PFSK-1 (cell line): ENCODE results near the gene HTT.

Experiments used
- POLR2AphosphoS5 ChIP-seq: IDR thresholded peaks from 2 replicates; pipeline ENCODE4 v1.6.1; 2012; ENCODE audit warnings: low read depth, mild to moderate bottlenecking, control low read depth, low read length, moderate library complexity
- SIN3A ChIP-seq: IDR thresholded peaks from 2 replicates; pipeline ENCODE4 v1.6.1; 2012; ENCODE audit warnings: mild to moderate bottlenecking, low read length, moderate library complexity, borderline replicate concordance; ENCODE audit not compliant: insufficient read depth
- TAF1 ChIP-seq: IDR thresholded peaks from 2 replicates; pipeline ENCODE4 v1.6.1; 2012; ENCODE audit warnings: low read length, control low read depth, borderline replicate concordance; ENCODE audit not compliant: insufficient read depth
- TF ChIP-seq, protein P1 (sequence below), 2 experiments: IDR thresholded peaks; 2 replicates each; pipeline versions ENCODE4 v1.6.1 to v1.8.0; 2011 to 2012; ENCODE audit warnings: low read depth in 2 of 2, low read length in 2 of 2, control low read depth in 1 of 2, inconsistent platforms in 1 of 2, mild to moderate bottlenecking in 1 of 2, moderate library complexity in 1 of 2; ENCODE audit not compliant: insufficient read depth in 1 of 2

DNA sequence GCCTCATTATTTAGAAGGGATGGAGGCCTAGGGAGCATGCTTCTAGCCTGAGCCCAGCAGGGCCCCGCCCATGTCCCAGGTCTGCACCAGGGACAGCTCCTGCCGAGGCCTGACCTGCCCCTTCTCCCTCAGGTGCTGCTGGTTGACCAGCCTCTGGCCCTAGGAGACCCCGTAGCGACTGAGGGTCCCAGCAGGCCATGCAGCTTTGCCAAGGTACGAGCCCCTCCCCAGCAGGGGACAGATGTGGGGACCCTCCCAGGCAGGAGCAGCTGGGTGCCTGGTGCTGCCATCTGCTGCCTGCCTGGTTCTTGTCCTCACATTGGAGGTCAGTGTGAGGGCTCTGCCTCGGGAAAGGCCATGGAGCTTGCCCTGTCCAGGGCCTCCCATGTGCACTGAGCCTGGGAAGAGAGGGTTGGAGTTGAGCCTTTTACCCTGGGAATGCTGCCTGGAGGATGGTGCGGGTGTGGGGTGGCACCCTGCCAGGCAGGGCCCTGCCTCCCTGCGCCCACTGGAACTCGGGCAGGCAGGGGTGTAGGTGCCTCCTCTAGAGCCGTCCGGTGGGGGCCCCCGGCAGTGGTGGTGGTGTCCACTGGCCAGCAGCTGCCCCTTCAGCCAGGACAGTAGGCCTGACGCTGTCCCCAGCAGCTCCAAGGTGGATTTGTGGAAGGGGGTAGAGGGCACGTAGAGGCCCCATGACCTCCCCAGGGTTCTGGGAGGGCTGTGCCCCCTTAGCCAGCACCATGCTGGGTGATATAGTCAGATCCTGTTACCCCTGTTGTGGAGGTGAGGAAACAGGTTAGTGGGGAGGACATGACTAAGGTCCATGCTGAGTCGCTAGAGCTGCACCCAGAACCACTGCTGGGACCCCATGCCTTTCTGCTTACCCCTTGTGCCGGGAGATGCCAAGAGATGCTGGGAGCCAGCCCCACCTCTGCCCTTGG, 172.2 kb downstream of the HTT start:
- TF ChIP-seq SIN3A (no peak), TAF1 (no peak), POLR2AphosphoS5 (no peak)
- TF ChIP-seq, protein P1, sequence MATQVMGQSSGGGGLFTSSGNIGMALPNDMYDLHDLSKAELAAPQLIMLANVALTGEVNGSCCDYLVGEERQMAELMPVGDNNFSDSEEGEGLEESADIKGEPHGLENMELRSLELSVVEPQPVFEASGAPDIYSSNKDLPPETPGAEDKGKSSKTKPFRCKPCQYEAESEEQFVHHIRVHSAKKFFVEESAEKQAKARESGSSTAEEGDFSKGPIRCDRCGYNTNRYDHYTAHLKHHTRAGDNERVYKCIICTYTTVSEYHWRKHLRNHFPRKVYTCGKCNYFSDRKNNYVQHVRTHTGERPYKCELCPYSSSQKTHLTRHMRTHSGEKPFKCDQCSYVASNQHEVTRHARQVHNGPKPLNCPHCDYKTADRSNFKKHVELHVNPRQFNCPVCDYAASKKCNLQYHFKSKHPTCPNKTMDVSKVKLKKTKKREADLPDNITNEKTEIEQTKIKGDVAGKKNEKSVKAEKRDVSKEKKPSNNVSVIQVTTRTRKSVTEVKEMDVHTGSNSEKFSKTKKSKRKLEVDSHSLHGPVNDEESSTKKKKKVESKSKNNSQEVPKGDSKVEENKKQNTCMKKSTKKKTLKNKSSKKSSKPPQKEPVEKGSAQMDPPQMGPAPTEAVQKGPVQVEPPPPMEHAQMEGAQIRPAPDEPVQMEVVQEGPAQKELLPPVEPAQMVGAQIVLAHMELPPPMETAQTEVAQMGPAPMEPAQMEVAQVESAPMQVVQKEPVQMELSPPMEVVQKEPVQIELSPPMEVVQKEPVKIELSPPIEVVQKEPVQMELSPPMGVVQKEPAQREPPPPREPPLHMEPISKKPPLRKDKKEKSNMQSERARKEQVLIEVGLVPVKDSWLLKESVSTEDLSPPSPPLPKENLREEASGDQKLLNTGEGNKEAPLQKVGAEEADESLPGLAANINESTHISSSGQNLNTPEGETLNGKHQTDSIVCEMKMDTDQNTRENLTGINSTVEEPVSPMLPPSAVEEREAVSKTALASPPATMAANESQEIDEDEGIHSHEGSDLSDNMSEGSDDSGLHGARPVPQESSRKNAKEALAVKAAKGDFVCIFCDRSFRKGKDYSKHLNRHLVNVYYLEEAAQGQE (IDR thresholded peaks at IDR 0.05; ENCODE audit: insufficient read depth in 1 of 2, low read depth in 2 of 2, low read length in 2 of 2): peak; percentile 28 to 29; a peak in 1 of 4 replicates
